OCI-LY1 (cell line): Measurements from ENCODE around the gene SDCCAG8.

Source experiments
- H2AFZ ChIP-seq: fragments of 200-600 bp; sonication (generic), shearing (Covaris generic); 2 replicates; pipeline ENCODE4 v1.6.0; 2014; ENCODE audit warnings: antibody characterized with exemption, mild to moderate bottlenecking, low read length
- H3F3A ChIP-seq: fragments of 200-600 bp; sonication (generic), shearing (Covaris generic); 2 replicates; pipeline ENCODE4 v1.6.0; 2014; ENCODE audit warnings: mild to moderate bottlenecking, antibody characterized with exemption, low read length, moderate library complexity; ENCODE audit not compliant: insufficient read depth
- H3K27ac ChIP-seq: fragments of 200-600 bp; sonication (generic); 2 replicates; pipeline ENCODE4 v1.5.1; 2014; ENCODE audit warnings: low read length, mixed run types, mild to moderate bottlenecking, low read depth; ENCODE audit not compliant: poor library complexity, severe bottlenecking
- H3K27me3 ChIP-seq: fragments of 200-600 bp; sonication (generic); 2 replicates; pipeline ENCODE4 v1.6.0; 2014; ENCODE audit warnings: antibody characterized with exemption, mild to moderate bottlenecking, low read length, moderate library complexity; ENCODE audit not compliant: insufficient read depth
- H3K36me3 ChIP-seq: fragments of 200-600 bp; sonication (generic); 2 replicates; pipeline ENCODE4 v1.6.1; 2014; ENCODE audit warnings: mild to moderate bottlenecking, antibody characterized with exemption, low read length, moderate library complexity, mixed read lengths; ENCODE audit not compliant: insufficient read depth
- H3K4me1 ChIP-seq: fragments of 200-600 bp; sonication (generic); 2 replicates; pipeline ENCODE4 v1.5.1; 2014; ENCODE audit warnings: mild to moderate bottlenecking, low read length, moderate library complexity; ENCODE audit not compliant: insufficient read depth, severe bottlenecking
- H3K4me2 ChIP-seq: fragments of 200-600 bp; sonication (generic), shearing (Covaris generic); 2 replicates; pipeline ENCODE4 v1.6.1; 2014; ENCODE audit warnings: low read length
- H3K4me3 ChIP-seq: fragments of 200-600 bp; sonication (generic); 2 replicates; pipeline ENCODE4 v1.5.1; 2014; ENCODE audit warnings: low read length, low read depth, mild to moderate bottlenecking, mixed read lengths; ENCODE audit not compliant: poor library complexity, severe bottlenecking
- H3K79me2 ChIP-seq: fragments of 200-600 bp; shearing (Covaris generic); 2 replicates; pipeline ENCODE4 v1.6.1; 2016; ENCODE audit warnings: mixed run types, low read length, mixed read lengths; ENCODE audit not compliant: insufficient read depth
- H3K9ac ChIP-seq: fragments of 200-600 bp; sonication (generic), shearing (Covaris generic); 2 replicates; pipeline ENCODE4 v1.6.1; 2014; ENCODE audit warnings: mild to moderate bottlenecking, low read length, mixed read lengths
- H3K9me2 ChIP-seq: fragments of 200-600 bp; sonication (generic), shearing (Covaris generic); 2 replicates; pipeline ENCODE4 v1.6.1; 2014; ENCODE audit warnings: low read depth, mild to moderate bottlenecking, low read length, mixed read lengths
- H3K9me3 ChIP-seq: fragments of 200-600 bp; shearing (Covaris generic); 2 replicates; pipeline ENCODE4 v1.6.1; 2014; ENCODE audit warnings: low read length, mixed read lengths
- H4K20me1 ChIP-seq: fragments of 200-600 bp; sonication (generic), shearing (Covaris generic); 2 replicates; pipeline ENCODE4 v1.6.0; 2016; ENCODE audit warnings: mild to moderate bottlenecking, low read length; ENCODE audit not compliant: insufficient read depth
- EZH2 ChIP-seq: fragments of 200-600 bp; sonication (generic), shearing (Covaris generic); IDR thresholded peaks from 2 replicates; pipeline ENCODE4 v1.8.0; 2017; ENCODE audit warnings: borderline replicate concordance, mixed run types, mild to moderate bottlenecking, antibody characterized with exemption, low read length, moderate library complexity, mixed read lengths
- TF ChIP-seq, protein P1 (sequence below): fragments of 200-600 bp; sonication (generic), shearing (Covaris generic); IDR thresholded peaks from 2 replicates; pipeline ENCODE4 v1.5.1; 2017; ENCODE audit warnings: mild to moderate bottlenecking, antibody characterized with exemption, low read length, moderate library complexity, mixed read lengths

The SDCCAG8 gene

DNA sequence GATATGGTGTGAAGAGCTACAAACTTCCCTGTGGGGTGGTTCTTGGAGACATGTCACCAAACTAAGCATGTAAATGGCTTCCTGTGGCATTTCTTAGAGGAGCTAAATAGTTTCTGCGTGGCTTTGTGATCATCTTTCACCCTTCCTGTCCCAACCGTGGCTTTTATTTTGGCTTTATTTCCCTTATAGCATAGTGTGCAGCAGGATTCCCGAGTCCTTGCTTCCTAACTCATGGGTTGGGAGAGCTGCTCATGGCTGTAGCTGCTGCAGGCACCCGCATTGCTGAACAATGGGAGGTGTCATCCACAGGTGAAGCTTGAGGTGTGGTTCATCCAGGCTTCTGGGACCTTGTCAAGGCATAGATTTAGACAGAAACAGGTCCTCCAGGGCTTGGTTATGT lies 192.0 kb downstream of the SDCCAG8 start:
- peaks cover 16% of the 10 kb centered on the region for H3K4me1 ChIP-seq
- no peak overlapping the region for H3K27ac ChIP-seq
- no peaks in the 10 kb centered on the region for H3K9me3 ChIP-seq
- TF ChIP-seq, protein P1, sequence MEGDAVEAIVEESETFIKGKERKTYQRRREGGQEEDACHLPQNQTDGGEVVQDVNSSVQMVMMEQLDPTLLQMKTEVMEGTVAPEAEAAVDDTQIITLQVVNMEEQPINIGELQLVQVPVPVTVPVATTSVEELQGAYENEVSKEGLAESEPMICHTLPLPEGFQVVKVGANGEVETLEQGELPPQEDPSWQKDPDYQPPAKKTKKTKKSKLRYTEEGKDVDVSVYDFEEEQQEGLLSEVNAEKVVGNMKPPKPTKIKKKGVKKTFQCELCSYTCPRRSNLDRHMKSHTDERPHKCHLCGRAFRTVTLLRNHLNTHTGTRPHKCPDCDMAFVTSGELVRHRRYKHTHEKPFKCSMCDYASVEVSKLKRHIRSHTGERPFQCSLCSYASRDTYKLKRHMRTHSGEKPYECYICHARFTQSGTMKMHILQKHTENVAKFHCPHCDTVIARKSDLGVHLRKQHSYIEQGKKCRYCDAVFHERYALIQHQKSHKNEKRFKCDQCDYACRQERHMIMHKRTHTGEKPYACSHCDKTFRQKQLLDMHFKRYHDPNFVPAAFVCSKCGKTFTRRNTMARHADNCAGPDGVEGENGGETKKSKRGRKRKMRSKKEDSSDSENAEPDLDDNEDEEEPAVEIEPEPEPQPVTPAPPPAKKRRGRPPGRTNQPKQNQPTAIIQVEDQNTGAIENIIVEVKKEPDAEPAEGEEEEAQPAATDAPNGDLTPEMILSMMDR, result no peak
- no peak for TF ChIP-seq EZH2
- no peaks in the 10 kb centered on the region for H3F3A ChIP-seq
- no peak overlapping the region for H2AFZ ChIP-seq
- no peaks in the 10 kb centered on the region for H3K27me3 ChIP-seq
- H3K79me2 ChIP-seq, result no peaks in the 10 kb centered on the region
- no peak overlapping the region for H3K9ac ChIP-seq
- H3K4me3 ChIP-seq, result no peak overlapping the region
- H3K9me2 ChIP-seq, result no peaks in the 10 kb centered on the region
- no peaks in the 10 kb centered on the region for H4K20me1 ChIP-seq
- no peaks in the 10 kb centered on the region for H3K36me3 ChIP-seq
- no peak overlapping the region for H3K4me2 ChIP-seq

DNA sequence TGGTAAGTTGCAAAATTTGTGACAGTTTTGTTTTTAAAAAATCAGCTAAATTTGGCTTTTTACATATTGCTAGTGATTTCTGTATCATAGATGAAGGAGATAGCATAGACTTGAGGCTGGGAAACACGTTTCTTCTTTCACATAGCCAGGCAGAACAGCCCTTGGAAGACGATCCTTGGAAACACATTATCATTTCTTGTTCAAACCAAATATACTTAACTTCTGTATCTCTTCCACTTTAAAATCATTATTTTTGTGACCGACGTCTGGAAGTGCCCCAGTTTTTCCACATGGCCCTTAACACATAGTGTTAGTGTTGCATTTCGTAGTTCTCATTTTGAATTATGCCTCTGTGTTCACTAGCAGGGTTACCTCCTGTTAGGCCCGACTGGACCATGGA lies 193.5 kb downstream of the SDCCAG8 start:
- no peaks in the 10 kb centered on the region for H3K36me3 ChIP-seq
- H3K4me2 ChIP-seq, result no peak overlapping the region
- no peak overlapping the region for H3K9ac ChIP-seq
- no peak overlapping the region for H2AFZ ChIP-seq
- no peaks in the 10 kb centered on the region for H3K9me3 ChIP-seq
- H3K27me3 ChIP-seq, result no peaks in the 10 kb centered on the region
- H3K27ac ChIP-seq, result no peak overlapping the region
- no peaks in the 10 kb centered on the region for H4K20me1 ChIP-seq
- no peak overlapping the region for H3K4me3 ChIP-seq
- peaks cover 6% of the 10 kb centered on the region for H3K4me1 ChIP-seq
- TF ChIP-seq, protein P1, result no peak
- TF ChIP-seq EZH2, result no peak
- no peaks in the 10 kb centered on the region for H3K9me2 ChIP-seq
- no peaks in the 10 kb centered on the region for H3F3A ChIP-seq
- no peaks in the 10 kb centered on the region for H3K79me2 ChIP-seq

DNA sequence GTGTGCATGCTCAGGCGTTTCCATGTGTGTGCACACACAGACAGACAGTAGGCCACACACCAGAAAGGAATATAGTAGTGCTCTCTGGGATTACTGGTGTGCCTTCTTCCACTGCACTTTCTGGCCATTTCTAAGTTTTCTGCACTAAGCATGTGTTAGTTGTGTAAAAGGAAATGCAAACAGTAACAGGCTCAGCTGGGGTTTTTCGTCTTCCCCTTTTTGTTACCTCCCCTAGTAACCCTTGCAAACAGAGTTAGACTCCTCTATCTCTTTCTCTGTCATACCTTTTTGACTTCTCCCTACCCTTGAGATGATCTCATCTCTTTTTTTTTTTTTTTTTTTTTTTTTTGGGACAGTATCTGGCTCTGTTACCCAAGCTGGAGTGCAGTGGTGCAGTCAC lies 196.3 kb downstream of the SDCCAG8 start:
- TF ChIP-seq EZH2, result no peak
- TF ChIP-seq, protein P1, result no peak
- Histone ChIP-seq H3K27me3 (no peaks in the 10 kb centered on the region), H3K4me3 (no peak overlapping the region), H3K27ac (no peak overlapping the region), H3K9me3 (no peaks in the 10 kb centered on the region), H3K9me2 (no peaks in the 10 kb centered on the region), H3K9ac (no peak overlapping the region), H3K79me2 (no peaks in the 10 kb centered on the region), H3K4me2 (no peak overlapping the region), H3K4me1 (peaks cover 6% of the 10 kb centered on the region), H4K20me1 (no peaks in the 10 kb centered on the region), H2AFZ (no peak overlapping the region), H3F3A (no peaks in the 10 kb centered on the region), H3K36me3 (no peaks in the 10 kb centered on the region)
